Mesenchymal stem cell (in vitro differentiated cells and primary cell): ENCODE measurements around the gene STON1.

Experiments
- DNase-seq: peaks from one replicate; pipeline ENCODE4 v3.0.0-alpha.2; 2013
- H2AFZ ChIP-seq: one replicate; pipeline ENCODE4 v1.6.1; 2013; ENCODE audit warnings: low read depth, mild to moderate bottlenecking, control low read depth, inconsistent platforms, low read length, moderate library complexity
- H2AK5ac ChIP-seq: 2 replicates; pipeline ENCODE4 v1.6.1; 2013; ENCODE audit warnings: low read length, moderate library complexity, mild to moderate bottlenecking, inconsistent platforms; ENCODE audit not compliant: severe bottlenecking
- H2BK120ac ChIP-seq: one replicate; pipeline ENCODE4 v1.6.1; 2013; ENCODE audit warnings: low read depth, mild to moderate bottlenecking, inconsistent platforms, low read length, moderate library complexity
- H2BK12ac ChIP-seq, 2 experiments: one replicate each; pipeline ENCODE4 v1.6.1; 2013; ENCODE audit warnings: inconsistent platforms in 2 of 2, low read length in 2 of 2, mild to moderate bottlenecking in 2 of 2, moderate library complexity in 2 of 2, control low read depth in 1 of 2
- H2BK15ac ChIP-seq: one replicate; pipeline ENCODE4 v1.6.1; 2013; ENCODE audit warnings: mild to moderate bottlenecking, low read depth, inconsistent platforms; ENCODE audit not compliant: poor library complexity, severe bottlenecking
- H2BK5ac ChIP-seq: 2 replicates; pipeline ENCODE4 v1.6.1; 2013; ENCODE audit warnings: low read depth, mild to moderate bottlenecking, low read length, control low read depth, inconsistent platforms; ENCODE audit not compliant: poor library complexity, severe bottlenecking
- H3K14ac ChIP-seq, 2 experiments: one replicate each; pipeline ENCODE4 v1.6.1; 2013; ENCODE audit warnings: inconsistent platforms in 2 of 2, low read length in 2 of 2, control low read depth in 1 of 2, mild to moderate bottlenecking in 1 of 2, moderate library complexity in 1 of 2
- H3K18ac ChIP-seq, 2 experiments: one replicate each; pipeline ENCODE4 v1.6.1; 2013; ENCODE audit warnings: inconsistent platforms in 2 of 2, low read length in 2 of 2, control low read depth in 1 of 2, low read depth in 1 of 2, mild to moderate bottlenecking in 1 of 2
- H3K23ac ChIP-seq, 2 experiments: one replicate each; pipeline ENCODE4 v1.6.1; 2013; ENCODE audit warnings: inconsistent platforms in 2 of 2, low read length in 2 of 2, mild to moderate bottlenecking in 2 of 2, moderate library complexity in 2 of 2, control low read depth in 1 of 2
- H3K27ac ChIP-seq: 2 replicates; pipeline ENCODE4 v1.5.1; 2013; ENCODE audit warnings: mild to moderate bottlenecking, moderate library complexity, low read length, control low read depth, inconsistent platforms; ENCODE audit not compliant: poor library complexity, severe bottlenecking
- H3K27me3 ChIP-seq, 2 experiments: 2 replicates each; pipeline versions ENCODE4 v1.6.1 to v1.7.0; 2013; ENCODE audit warnings: low read length in 2 of 2, mild to moderate bottlenecking in 2 of 2, moderate library complexity in 2 of 2, control low read depth in 1 of 2, inconsistent platforms in 1 of 2; ENCODE audit not compliant: control insufficient read depth in 1 of 2, insufficient read depth in 1 of 2
- H3K36me3 ChIP-seq, 2 experiments: 2 replicates each; pipeline versions ENCODE4 v1.6.1 to v1.7.0; 2013; ENCODE audit warnings: low read length in 2 of 2, control low read depth in 1 of 2, inconsistent platforms in 1 of 2, low read depth in 1 of 2, mild to moderate bottlenecking in 1 of 2; ENCODE audit not compliant: insufficient read depth in 2 of 2, control insufficient read depth in 1 of 2
- H3K4ac ChIP-seq, 2 experiments: one replicate each; pipeline ENCODE4 v1.6.1; 2013; ENCODE audit warnings: inconsistent platforms in 2 of 2, low read length in 2 of 2, mild to moderate bottlenecking in 2 of 2, moderate library complexity in 2 of 2, control low read depth in 1 of 2, low read depth in 1 of 2
- H3K4me1 ChIP-seq: 2 replicates; pipeline ENCODE4 v1.6.1; 2013; ENCODE audit warnings: low read depth, low read length, control low read depth; ENCODE audit not compliant: control insufficient read depth, insufficient read depth
- H3K4me2 ChIP-seq: 2 replicates; pipeline ENCODE4 v1.6.1; 2013; ENCODE audit warnings: low read length, mild to moderate bottlenecking, inconsistent platforms; ENCODE audit not compliant: poor library complexity, severe bottlenecking
- H3K4me3 ChIP-seq, 2 experiments: 2 replicates each; pipeline versions ENCODE4 v1.5.1 to v1.7.0; 2013; ENCODE audit warnings: low read length in 2 of 2, mild to moderate bottlenecking in 2 of 2, control low read depth in 1 of 2, low read depth in 1 of 2; ENCODE audit not compliant: insufficient read depth in 1 of 2
- H3K79me1 ChIP-seq: replicated peaks from 2 replicates; pipeline ENCODE4 v1.6.1; 2013; ENCODE audit warnings: mild to moderate bottlenecking, control low read depth, low read length, inconsistent platforms; ENCODE audit not compliant: poor library complexity, severe bottlenecking
- H3K9ac ChIP-seq: 2 replicates; pipeline ENCODE4 v1.7.0; 2013; ENCODE audit warnings: mild to moderate bottlenecking, low read length, moderate library complexity
- H3K9me3 ChIP-seq: 2 replicates; pipeline ENCODE4 v1.7.0; 2013; ENCODE audit warnings: mild to moderate bottlenecking, low read length; ENCODE audit not compliant: control insufficient read depth
- H4K8ac ChIP-seq: one replicate; pipeline ENCODE4 v1.6.1; 2013; ENCODE audit warnings: inconsistent platforms, mild to moderate bottlenecking, low read length, moderate library complexity
- H4K91ac ChIP-seq: one replicate; pipeline ENCODE4 v1.6.1; 2013; ENCODE audit warnings: mild to moderate bottlenecking, low read length, inconsistent platforms
- WGBS: methylation state at CpG from one replicate; pipeline ENCODE4 v1.1.7; 2013; ENCODE audit warnings: mixed read lengths; 5-methylcytosine and 5-hydroxymethylcytosine counted together

The STON1 gene

DNA sequence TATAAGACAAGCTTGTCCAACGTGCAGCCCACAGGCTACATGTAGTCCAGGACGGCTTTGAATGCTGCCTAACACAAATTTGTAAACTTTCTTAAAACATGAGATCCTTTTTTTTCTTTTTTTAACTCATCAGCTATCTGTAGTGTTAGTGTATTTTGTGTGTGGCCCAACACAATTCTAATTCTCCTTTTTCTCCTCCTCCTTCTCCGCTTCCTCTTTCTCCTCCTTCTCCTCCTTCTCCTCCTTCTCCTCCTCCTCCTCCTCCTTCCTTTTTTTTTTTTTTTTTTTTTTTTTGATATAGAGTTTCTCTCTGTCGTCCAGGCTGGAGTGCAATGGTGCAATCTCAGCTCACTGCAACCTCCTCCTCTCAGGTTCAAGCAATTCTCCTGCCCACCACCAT is 48.4 kb downstream of the STON1 start:
- H3K18ac ChIP-seq, result no peak overlapping the region
- H3K27me3 ChIP-seq, result no peaks in the 10 kb centered on the region
- H2BK120ac ChIP-seq, result no peak overlapping the region
- H2BK5ac ChIP-seq, result no peak overlapping the region
- H3K4me2 ChIP-seq, result no peak overlapping the region
- H2AK5ac ChIP-seq, result no peak overlapping the region
- no peak overlapping the region for H2BK15ac ChIP-seq
- no peak overlapping the region for H4K8ac ChIP-seq
- WGBS, result no CpG with 5 or more reads among the region's 4 CpGs
- H2BK12ac ChIP-seq, result no peak overlapping the region
- H3K4ac ChIP-seq, result no peak overlapping the region
- H3K14ac ChIP-seq, result no peak overlapping the region
- H3K4me3 ChIP-seq, result no peak overlapping the region
- no peak overlapping the region for H2AFZ ChIP-seq
- no peak overlapping the region for H3K27ac ChIP-seq
- H3K9ac ChIP-seq, result no peak overlapping the region
- H3K4me1 ChIP-seq, result no peaks in the 10 kb centered on the region
- no peaks in the 10 kb centered on the region for H3K79me1 ChIP-seq
- no peak overlapping the region for H4K91ac ChIP-seq
- no peaks in the 10 kb centered on the region for H3K36me3 ChIP-seq
- H3K9me3 ChIP-seq, result no peaks in the 10 kb centered on the region
- DNase-seq, result no peak
- no peak overlapping the region for H3K23ac ChIP-seq

DNA sequence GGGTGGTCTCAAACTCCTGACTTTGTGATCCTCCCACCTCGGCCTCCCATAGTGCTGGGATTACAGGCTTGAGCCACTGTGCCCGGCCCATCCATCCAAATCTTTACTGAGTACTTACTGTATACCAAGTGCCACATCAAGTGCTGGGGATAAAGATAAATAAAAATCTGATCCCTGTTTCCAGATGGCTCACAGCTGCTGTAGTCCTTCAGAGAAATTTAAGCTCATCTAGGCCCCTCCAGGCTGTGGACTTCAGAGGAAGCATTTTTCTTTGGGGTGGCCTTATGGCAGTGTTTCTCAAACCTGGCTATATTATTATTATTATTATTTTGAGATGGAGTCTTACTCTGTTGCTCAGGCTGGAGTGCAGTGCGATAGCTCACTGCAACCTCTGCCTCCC is 54.0 kb downstream of the STON1 start:
- no peak overlapping the region for H4K91ac ChIP-seq
- H3K14ac ChIP-seq, result no peak overlapping the region
- no peak overlapping the region for H3K4ac ChIP-seq
- no peaks in the 10 kb centered on the region for H3K36me3 ChIP-seq
- no peaks in the 10 kb centered on the region for H3K4me1 ChIP-seq
- 95% methylated on average over 2 of the region's 3 CpGs for WGBS
- no peaks in the 10 kb centered on the region for H3K27me3 ChIP-seq
- no peak overlapping the region for H2BK120ac ChIP-seq
- H3K27ac ChIP-seq, result no peak overlapping the region
- H4K8ac ChIP-seq, result no peak overlapping the region
- H3K79me1 ChIP-seq, result no peaks in the 10 kb centered on the region
- no peak overlapping the region for H2AFZ ChIP-seq
- no peak overlapping the region for H2AK5ac ChIP-seq
- H3K4me3 ChIP-seq, result no peak overlapping the region
- no peak overlapping the region for H3K23ac ChIP-seq
- DNase-seq, result no peak
- H2BK5ac ChIP-seq, result no peak overlapping the region
- H3K9ac ChIP-seq, result no peak overlapping the region
- H2BK15ac ChIP-seq, result no peak overlapping the region
- H2BK12ac ChIP-seq, result no peak overlapping the region
- H3K9me3 ChIP-seq, result no peaks in the 10 kb centered on the region
- no peak overlapping the region for H3K18ac ChIP-seq
- no peak overlapping the region for H3K4me2 ChIP-seq

DNA sequence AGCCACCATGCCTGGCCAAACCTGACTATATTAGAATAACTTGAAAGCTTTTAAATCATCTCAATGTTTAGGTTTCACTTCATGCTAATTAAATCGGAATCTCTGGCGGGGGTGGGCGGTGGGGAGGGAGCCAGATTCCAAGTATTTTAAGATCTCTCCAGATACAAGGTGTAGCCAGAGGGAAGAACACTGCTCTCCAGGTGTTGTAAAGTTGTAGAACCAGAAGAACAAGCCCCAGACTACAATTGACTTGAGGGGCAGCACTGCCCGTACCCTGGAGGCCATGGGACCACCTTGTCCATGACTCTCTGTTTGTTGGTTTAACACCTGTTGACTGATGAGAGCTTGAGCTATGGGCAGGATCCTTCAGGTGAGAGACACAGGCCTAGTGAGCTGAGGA is 54.6 kb downstream of the STON1 start:
- Histone ChIP-seq H3K27me3 (no peaks in the 10 kb centered on the region), H2BK120ac (no peak overlapping the region), H3K4me1 (no peaks in the 10 kb centered on the region), H3K9ac (no peak overlapping the region), H3K27ac (no peak overlapping the region), H3K4me3 (no peak overlapping the region), H2AFZ (no peak overlapping the region), H2AK5ac (no peak overlapping the region), H3K23ac (no peak overlapping the region), H4K91ac (no peak overlapping the region), H3K9me3 (no peaks in the 10 kb centered on the region), H3K4me2 (no peak overlapping the region), H3K36me3 (no peaks in the 10 kb centered on the region), H2BK12ac (no peak overlapping the region), H3K4ac (no peak overlapping the region), H3K18ac (no peak overlapping the region), H4K8ac (no peak overlapping the region), H3K14ac (no peak overlapping the region), H2BK5ac (no peak overlapping the region), H2BK15ac (no peak overlapping the region), H3K79me1 (no peaks in the 10 kb centered on the region)
- DNase-seq, result no peak
- WGBS, result 96% methylated on average over 4 of the region's 4 CpGs

DNA sequence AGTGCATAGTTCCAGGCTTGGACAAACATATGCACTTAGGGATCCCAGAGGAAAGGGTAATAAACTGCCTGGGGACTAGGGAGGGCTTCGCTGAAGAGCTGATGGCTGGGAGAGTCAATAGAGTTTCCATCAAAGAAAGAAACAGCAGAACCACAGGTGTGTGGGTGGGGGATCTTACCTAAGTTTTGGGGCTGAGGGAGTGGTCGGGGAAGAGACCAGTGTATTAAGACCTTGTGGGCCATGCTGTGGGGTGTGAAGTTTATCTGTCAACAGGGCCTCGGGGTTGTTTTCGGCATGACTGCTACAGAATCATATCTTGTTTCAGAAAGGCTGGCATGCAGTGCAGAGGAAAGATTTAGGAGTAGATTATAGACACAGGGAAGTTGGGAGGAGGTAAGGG is 56.5 kb downstream of the STON1 start:
- Histone ChIP-seq H3K4me2 (no peak overlapping the region), H4K8ac (no peak overlapping the region), H3K9ac (no peak overlapping the region), H3K4ac (no peak overlapping the region), H2AFZ (no peak overlapping the region), H2BK12ac (no peak overlapping the region), H3K36me3 (no peaks in the 10 kb centered on the region), H3K27me3 (no peaks in the 10 kb centered on the region), H3K18ac (no peak overlapping the region), H3K9me3 (no peaks in the 10 kb centered on the region), H3K79me1 (no peaks in the 10 kb centered on the region), H2BK15ac (no peak overlapping the region), H3K4me3 (no peak overlapping the region), H2AK5ac (no peak overlapping the region), H3K23ac (no peak overlapping the region), H3K14ac (no peak overlapping the region), H2BK120ac (no peak overlapping the region), H4K91ac (no peak overlapping the region), H3K4me1 (no peaks in the 10 kb centered on the region), H3K27ac (no peak overlapping the region), H2BK5ac (no peak overlapping the region)
- DNase-seq, result no peak
- WGBS, result 64% methylated on average over 4 of the region's 4 CpGs
